Smooth muscle cell (in vitro differentiated cells): ENCODE measurements around the gene ALDH1L2. TPM values are rescaled to one million over a fixed set of nuclear protein-coding genes. Genes with fewer than 3 reads are reported as not detected.

Experiments used
- DNase-seq: peaks from one replicate; lab custom pipeline; 2025; ENCODE audit not compliant: unreplicated experiment; lab: John Stamatoyannopoulos, UW
- H2AFZ ChIP-seq: fragments of 200-600 bp; sonication (generic); 2 replicates; pipeline ENCODE4 v1.6.0; 2016; ENCODE audit warnings: antibody characterized with exemption, low read depth, mild to moderate bottlenecking
- H3F3A ChIP-seq: fragments of 200-600 bp; sonication (generic); 2 replicates; pipeline ENCODE4 v1.6.0; 2017; ENCODE audit warnings: antibody characterized with exemption, low read depth
- H3K27ac ChIP-seq: fragments of 200-600 bp; sonication (generic); 2 replicates; pipeline ENCODE4 v1.5.1; 2016; ENCODE audit warnings: low read depth, mild to moderate bottlenecking
- H3K27me3 ChIP-seq: fragments of 200-600 bp; sonication (generic); 2 replicates; pipeline ENCODE4 v1.6.1; 2016; ENCODE audit warnings: low read depth, mild to moderate bottlenecking
- H3K36me3 ChIP-seq: fragments of 200-600 bp; sonication (generic); 2 replicates; pipeline ENCODE4 v1.5.1; 2016; ENCODE audit warnings: low read depth
- H3K4me1 ChIP-seq: fragments of 200-600 bp; sonication (generic); 2 replicates; pipeline ENCODE4 v1.5.1; 2016; ENCODE audit warnings: low read depth
- H3K4me2 ChIP-seq: fragments of 200-600 bp; sonication (generic); 2 replicates; pipeline ENCODE4 v1.6.0; 2016; ENCODE audit warnings: mild to moderate bottlenecking
- H3K4me3 ChIP-seq: fragments of 200-600 bp; sonication (generic); 2 replicates; pipeline ENCODE4 v1.5.1; 2016; ENCODE audit warnings: mild to moderate bottlenecking
- H3K79me2 ChIP-seq: fragments of 200-600 bp; sonication (generic); 2 replicates; pipeline ENCODE4 v1.6.0; 2016; ENCODE audit warnings: low read depth, mild to moderate bottlenecking
- H3K9ac ChIP-seq: fragments of 200-600 bp; sonication (generic); 2 replicates; pipeline ENCODE4 v1.6.0; 2016; ENCODE audit warnings: low read depth
- H3K9me3 ChIP-seq: fragments of 200-600 bp; sonication (generic); replicated peaks from 2 replicates; pipeline ENCODE4 v1.5.1; 2016; ENCODE audit warnings: low read depth
- H4K20me1 ChIP-seq: fragments of 200-600 bp; sonication (generic); 2 replicates; pipeline ENCODE4 v1.6.0; 2016; ENCODE audit warnings: low read depth
- WGBS: methylation state at CpG from one replicate; pipeline ENCODE4 v1.1.7; 2016; ENCODE audit warnings: low lambda C conversion rate; 5-methylcytosine and 5-hydroxymethylcytosine counted together
- polyA plus RNA-seq: library from polyadenylated mRNA; unstranded; fragments of >200 nt; fragmentation: Nextera tagmentation; extraction: Ambion mirVana; gene quantifications from 2 replicates; pipeline ENCODE4 v1.2.1, GENCODE V29; 2016
- total RNA-seq: library from RNA; depleted of rRNA; stranded (reverse); fragments of >200 nt; gene quantifications from 2 replicates; pipeline ENCODE4 v1.2.3, GENCODE V29; 2014
- TF ChIP-seq, protein P1 (sequence below): fragments of 200-600 bp; sonication (generic); IDR thresholded peaks from 2 replicates; pipeline ENCODE4 v1.5.1; 2017; ENCODE audit warnings: borderline replicate concordance, mild to moderate bottlenecking, antibody characterized with exemption; ENCODE audit not compliant: insufficient read depth, poor library complexity, severe bottlenecking

The ALDH1L2 gene
- total and polyA plus RNA-seq, 2 experiments from 2014 or later, result 25.3 to 28.1 TPM

DNA sequence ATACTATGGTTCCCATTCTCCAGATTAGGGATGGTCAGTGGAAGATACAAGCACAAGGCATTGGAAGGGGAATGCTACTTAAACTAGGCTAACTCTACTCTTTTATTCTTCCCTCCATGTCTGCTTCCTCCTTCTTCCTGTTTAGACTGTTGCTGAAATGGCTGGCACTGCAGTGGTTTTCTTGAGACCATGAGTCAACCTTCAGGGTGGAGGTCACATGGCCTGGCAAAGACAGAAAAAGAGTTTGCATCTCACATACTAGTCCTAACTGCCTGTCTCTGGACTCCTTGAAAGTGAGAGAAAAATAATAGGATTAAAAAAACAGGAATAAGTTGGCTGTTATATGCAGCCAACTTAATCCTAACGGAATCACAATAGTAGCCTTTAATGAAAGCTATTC is 37.0 kb downstream of the ALDH1L2 start:
- H3K4me2 ChIP-seq, result no peak overlapping the region
- no peak overlapping the region for H2AFZ ChIP-seq
- no peaks in the 10 kb centered on the region for H3K4me1 ChIP-seq
- no peaks in the 10 kb centered on the region for H4K20me1 ChIP-seq
- no peak overlapping the region for H3K27ac ChIP-seq
- TF ChIP-seq, protein P1, sequence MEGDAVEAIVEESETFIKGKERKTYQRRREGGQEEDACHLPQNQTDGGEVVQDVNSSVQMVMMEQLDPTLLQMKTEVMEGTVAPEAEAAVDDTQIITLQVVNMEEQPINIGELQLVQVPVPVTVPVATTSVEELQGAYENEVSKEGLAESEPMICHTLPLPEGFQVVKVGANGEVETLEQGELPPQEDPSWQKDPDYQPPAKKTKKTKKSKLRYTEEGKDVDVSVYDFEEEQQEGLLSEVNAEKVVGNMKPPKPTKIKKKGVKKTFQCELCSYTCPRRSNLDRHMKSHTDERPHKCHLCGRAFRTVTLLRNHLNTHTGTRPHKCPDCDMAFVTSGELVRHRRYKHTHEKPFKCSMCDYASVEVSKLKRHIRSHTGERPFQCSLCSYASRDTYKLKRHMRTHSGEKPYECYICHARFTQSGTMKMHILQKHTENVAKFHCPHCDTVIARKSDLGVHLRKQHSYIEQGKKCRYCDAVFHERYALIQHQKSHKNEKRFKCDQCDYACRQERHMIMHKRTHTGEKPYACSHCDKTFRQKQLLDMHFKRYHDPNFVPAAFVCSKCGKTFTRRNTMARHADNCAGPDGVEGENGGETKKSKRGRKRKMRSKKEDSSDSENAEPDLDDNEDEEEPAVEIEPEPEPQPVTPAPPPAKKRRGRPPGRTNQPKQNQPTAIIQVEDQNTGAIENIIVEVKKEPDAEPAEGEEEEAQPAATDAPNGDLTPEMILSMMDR, result no peak
- H3K79me2 ChIP-seq, result no peaks in the 10 kb centered on the region
- no peak overlapping the region for H3K9ac ChIP-seq
- no peak for DNase-seq
- H3K9me3 ChIP-seq, result no peaks in the 10 kb centered on the region
- no peaks in the 10 kb centered on the region for H3F3A ChIP-seq
- WGBS, result 100% methylated on average over 1 of the region's 1 CpG
- peaks cover 42% of the 10 kb centered on the region for H3K36me3 ChIP-seq
- no peaks in the 10 kb centered on the region for H3K27me3 ChIP-seq
- H3K4me3 ChIP-seq, result no peak overlapping the region

DNA sequence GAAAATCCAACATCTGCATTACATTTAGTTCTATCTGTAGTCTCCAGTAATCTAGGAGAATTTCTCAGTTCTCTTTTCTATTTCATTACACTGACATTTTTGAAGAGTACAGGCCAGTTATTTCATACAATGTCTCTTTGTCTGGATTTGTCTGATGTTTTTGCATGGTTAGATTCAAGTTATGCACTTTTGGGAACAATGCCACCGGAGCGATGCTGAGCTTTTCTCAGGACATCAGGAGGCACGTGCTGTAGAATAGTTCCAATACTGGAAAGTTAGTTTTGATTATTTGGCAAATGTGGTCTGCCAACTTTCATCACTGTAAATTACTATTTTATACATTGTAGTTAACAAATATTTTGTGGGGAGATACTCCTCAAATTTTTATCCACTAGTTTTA is 43.1 kb downstream of the ALDH1L2 start:
- DNase-seq, result no peak
- H3K36me3 ChIP-seq, result peaks cover 18% of the 10 kb centered on the region
- no peaks in the 10 kb centered on the region for H3K79me2 ChIP-seq
- no peaks in the 10 kb centered on the region for H3K4me1 ChIP-seq
- no peak overlapping the region for H2AFZ ChIP-seq
- H3K9me3 ChIP-seq, result no peaks in the 10 kb centered on the region
- TF ChIP-seq, protein P1, result no peak
- H3F3A ChIP-seq, result peaks cover 3% of the 10 kb centered on the region
- H4K20me1 ChIP-seq, result no peaks in the 10 kb centered on the region
- H3K27ac ChIP-seq, result no peak overlapping the region
- no peaks in the 10 kb centered on the region for H3K27me3 ChIP-seq
- no peak overlapping the region for H3K4me2 ChIP-seq
- WGBS, result 98% methylated on average over 3 of the region's 3 CpGs
- H3K4me3 ChIP-seq, result no peak overlapping the region
- no peak overlapping the region for H3K9ac ChIP-seq

DNA sequence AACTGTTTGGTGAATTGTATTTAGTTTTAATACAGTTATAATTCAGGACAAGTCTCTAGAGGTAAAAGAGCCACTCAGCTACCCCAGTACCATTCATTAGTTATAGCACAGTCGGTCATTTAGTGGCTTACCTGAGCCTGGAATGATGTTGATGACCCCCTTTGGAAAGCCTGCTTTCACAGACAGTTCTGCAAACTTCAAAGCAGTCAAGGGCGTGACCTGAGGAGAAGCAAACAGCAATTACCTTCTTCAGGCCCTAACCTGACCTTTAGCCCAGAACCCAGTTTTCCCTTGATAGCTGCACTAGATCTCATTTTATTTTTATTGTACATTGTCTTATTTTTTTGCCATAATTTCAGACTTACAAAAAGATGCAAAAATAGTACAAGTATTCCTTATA is 43.8 kb downstream of the ALDH1L2 start:
- Histone ChIP-seq H3F3A (peaks cover 3% of the 10 kb centered on the region), H2AFZ (no peak overlapping the region), H4K20me1 (no peaks in the 10 kb centered on the region), H3K4me3 (no peak overlapping the region), H3K79me2 (no peaks in the 10 kb centered on the region), H3K4me1 (no peaks in the 10 kb centered on the region), H3K36me3 (peaks cover 19% of the 10 kb centered on the region), H3K9ac (no peak overlapping the region), H3K4me2 (no peak overlapping the region), H3K9me3 (no peaks in the 10 kb centered on the region), H3K27me3 (no peaks in the 10 kb centered on the region), H3K27ac (no peak overlapping the region)
- WGBS, result 48% methylated on average over 2 of the region's 2 CpGs
- DNase-seq, result no peak
- TF ChIP-seq, protein P1, result no peak

DNA sequence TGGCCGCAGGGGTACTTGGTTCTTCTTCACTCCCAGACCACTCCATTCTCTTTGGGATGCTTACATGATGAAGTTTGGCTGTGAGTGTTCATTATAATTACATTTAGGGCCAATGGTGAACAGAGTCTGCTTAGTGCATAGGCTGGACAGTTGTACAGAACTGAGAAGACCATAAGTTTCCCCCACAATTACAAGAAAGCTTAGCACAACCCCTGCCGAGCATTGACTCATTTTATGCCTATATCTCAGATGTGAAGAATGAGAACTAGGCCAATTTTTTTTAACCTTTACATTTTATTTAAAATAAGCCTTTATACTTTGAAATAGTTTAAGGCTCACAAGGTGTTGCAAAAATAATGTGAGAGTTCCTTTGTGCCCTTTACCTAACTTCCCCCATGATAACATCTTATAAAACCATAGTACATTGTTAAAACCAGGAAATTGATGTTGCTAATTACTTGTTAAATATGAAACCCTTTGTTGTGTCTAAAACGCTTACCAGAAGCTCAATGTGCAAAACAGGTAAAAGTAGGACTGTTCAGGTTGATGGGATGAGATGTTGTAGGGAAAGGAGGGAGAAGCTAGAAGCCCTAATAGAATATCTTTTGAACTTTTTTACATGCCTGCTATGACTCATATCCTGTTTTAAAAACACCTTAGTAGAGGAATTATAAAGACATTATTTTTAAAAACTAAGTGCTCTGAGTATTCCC is 47.2 kb downstream of the ALDH1L2 start:
- 63% methylated on average over 3 of the region's 3 CpGs for WGBS
- Histone ChIP-seq H3K79me2 (no peaks in the 10 kb centered on the region), H2AFZ (no peak overlapping the region), H3K9ac (no peak overlapping the region), H3K4me3 (no peak overlapping the region), H4K20me1 (no peaks in the 10 kb centered on the region), H3K27me3 (no peaks in the 10 kb centered on the region), H3F3A (peaks cover 3% of the 10 kb centered on the region), H3K4me1 (no peaks in the 10 kb centered on the region), H3K36me3 (peaks cover 46% of the 10 kb centered on the region), H3K9me3 (no peaks in the 10 kb centered on the region), H3K27ac (peak overlapping the region; percentile 14), H3K4me2 (no peak overlapping the region)
- no peak for DNase-seq
- TF ChIP-seq, protein P1, result no peak
